GM13976 (cell line): ENCODE measurements around the gene JMJD4.

Experiments used
- DNase-seq: peaks from one replicate; pipeline ENCODE4 v3.0.0; 2012; ENCODE audit warnings: low spot score
- CTCF ChIP-seq: IDR thresholded peaks from 2 replicates; pipeline ENCODE4 v1.5.1; 2012; ENCODE audit warnings: borderline replicate concordance, mild to moderate bottlenecking; ENCODE audit not compliant: insufficient read depth; ENCODE audit errors: extremely low read depth, missing control alignments, control extremely low read depth
- in situ Hi-C: fragments of 300-500 bp; cut with MboI; formaldehyde crosslinking; loops from one replicate; pipeline ENCODE4 v1.12.0; 2022; ENCODE audit warnings: low sequenced_read_pairs, mixed read lengths, inconsistent platforms; ENCODE audit not compliant: unreplicated experiment

The JMJD4 gene

DNA sequence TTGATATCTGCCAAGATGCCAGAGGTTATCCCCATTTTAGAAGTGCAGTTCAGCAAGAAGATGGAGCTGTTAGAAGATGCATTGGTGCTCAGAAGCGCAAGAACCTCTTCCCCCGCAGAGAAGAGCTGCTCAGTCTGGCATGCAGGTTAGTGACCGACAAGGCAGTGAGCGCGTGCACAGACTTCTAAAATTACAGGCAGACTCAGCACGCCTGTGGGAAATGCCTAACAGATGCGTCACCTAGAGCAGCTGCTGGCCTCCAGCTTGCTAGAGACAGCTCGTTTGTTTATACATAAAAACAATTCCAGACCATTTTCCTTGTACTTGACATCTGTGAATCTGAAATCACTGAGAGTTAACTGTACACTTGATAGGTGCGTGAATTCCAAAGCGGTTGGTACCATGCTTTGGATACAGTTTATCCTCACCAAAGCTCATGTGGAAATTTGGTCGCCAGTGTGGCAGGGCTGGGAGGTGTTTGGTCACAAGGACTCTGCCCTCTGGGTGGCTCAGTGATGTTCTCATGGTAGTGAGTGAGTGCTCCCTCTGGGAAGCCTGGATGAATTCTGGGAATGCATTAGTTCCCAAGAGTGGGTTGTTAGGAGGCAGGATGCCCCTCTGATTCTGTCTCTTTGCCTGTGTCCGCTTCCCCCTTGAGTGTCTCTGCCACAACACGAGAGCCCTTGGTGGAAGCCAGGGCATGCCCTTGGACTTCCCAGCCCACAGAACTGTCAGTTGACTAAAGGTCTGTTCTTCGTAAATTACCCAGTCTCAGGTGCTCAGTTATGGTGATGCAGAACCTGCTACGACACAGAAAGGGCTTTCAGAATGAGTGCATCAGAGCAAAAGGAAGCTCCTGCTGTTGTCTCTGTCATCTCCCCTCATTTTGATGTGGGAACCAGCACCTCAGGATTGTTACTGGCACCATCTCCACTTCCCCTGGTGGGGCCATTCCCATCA is 24.5 kb upstream of the JMJD4 start:
- in situ Hi-C loops = no loop called here
- TF ChIP-seq CTCF = no peak
- no peak for DNase-seq

- in situ Hi-C loops = no loop called here
- TF ChIP-seq CTCF = no peak
- peak; percentile 65 for DNase-seq
Measured at GRCh38 chr1:227758366-227758765, 23.3 kb upstream of the JMJD4 start.

- DNase-seq = no peak
- no peak for TF ChIP-seq CTCF
- in situ Hi-C loops = no loop called here
Measured at GRCh38 chr1:227757781-227758180, 22.7 kb upstream of the JMJD4 start.

- TF ChIP-seq CTCF = no peak
- no peak for DNase-seq
- in situ Hi-C loops = no loop called here
Measured at GRCh38 chr1:227756172-227756959, 21.3 kb upstream of the JMJD4 start.

DNA sequence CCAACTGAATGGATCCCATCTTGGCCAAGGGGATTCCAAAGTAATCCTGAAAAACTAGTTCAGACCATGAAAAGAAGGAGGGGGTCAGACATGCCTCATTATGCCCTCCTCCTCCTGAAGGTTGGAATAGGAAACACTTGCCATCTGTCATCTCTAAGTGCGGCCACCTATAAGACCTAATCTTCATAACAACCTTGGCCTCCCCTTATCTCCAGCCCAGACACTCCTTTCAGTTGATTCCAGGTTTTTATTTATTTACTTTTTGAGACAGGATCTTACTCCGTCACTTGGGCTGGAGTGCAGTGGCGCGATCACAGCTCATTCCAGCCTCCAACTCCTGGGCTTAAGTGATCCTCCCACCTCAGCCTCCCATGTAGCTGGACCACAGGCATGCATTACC is 19.9 kb upstream of the JMJD4 start:
- TF ChIP-seq CTCF = no peak
- no peak for DNase-seq
- in situ Hi-C loops = no loop called here

GRCh38 chr1:227753999-227754711 is 19.1 kb upstream of the JMJD4 start:
- no peak for DNase-seq
- in situ Hi-C loops = no loop called here

More at GRCh38 chr1:227753999-227754711, 19.1 kb upstream of the JMJD4 start:
- no peak for TF ChIP-seq CTCF
